Right ventricle myocardium inferior (tissue), 1 donor: ENCODE measurements around the gene SGIP1. TPM values are rescaled to one million over a fixed set of nuclear protein-coding genes. Genes with fewer than 3 reads are reported as not detected.
"Not testable (repeated sequence)": the region's sequence is repeated elsewhere in the genome, so short reads cannot be mapped to it uniquely, and the experiment has no call there.

ENCODE experiments used
- ATAC-seq: fragments of 200-7000 bp; cut with Tn5 transposase; one replicate; pipeline ENCODE4 v1.9.1; 2020; ENCODE audit warnings: mild to moderate bottlenecking, moderate library complexity
- DNase-seq: peaks from one replicate; pipeline ENCODE4 v3.0.0; 2021; ENCODE audit errors: missing footprints
- intact Hi-C: fragments of 100-400 bp; cut with DNase I; formaldehyde crosslinking; loops from one replicate; pipeline ENCODE4 v1.11.0; 2022
- total RNA-seq: library from RNA; stranded (reverse); fragmentation: NEBNext Ultra II Directional; extraction: Animal tissue kit (Norgen Biotek cat#: 25700); gene quantifications from one replicate; pipeline ENCODE4 v1.2.1, GENCODE V29; 2021
- donor health status: DM: no; HTN: yes; CAD: no; lungs with severe emphysema.

SGIP1 gene
- total RNA-seq, 1 donor from 2014 or later, result 3.5 TPM

DNA sequence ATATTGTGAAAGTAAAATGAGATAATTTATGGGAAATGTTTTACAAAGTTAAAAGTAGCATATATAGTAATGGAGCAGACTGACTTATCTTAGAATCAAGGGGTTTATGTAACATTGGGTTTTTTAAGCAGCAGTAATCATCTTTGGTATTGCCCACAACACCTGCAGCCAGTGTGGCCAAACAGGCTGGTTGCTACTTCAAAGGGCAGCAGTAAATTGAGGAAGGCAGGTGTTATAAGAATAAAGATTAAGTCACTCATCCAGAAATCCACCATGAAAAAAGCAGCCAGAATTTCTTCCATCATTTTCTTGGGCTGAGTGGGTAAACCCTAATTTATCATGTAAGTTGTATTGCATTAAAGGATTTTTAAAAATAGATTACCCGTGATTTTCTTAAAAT lies 235.0 kb downstream of the SGIP1 start:
- intact Hi-C loops, result loop anchor here (5.0 kb wide), 3 partner anchors 158 to 443 kb away; no protein-coding TSS in a partner anchor
- DNase-seq, result no peak
- no peak for ATAC-seq

DNA sequence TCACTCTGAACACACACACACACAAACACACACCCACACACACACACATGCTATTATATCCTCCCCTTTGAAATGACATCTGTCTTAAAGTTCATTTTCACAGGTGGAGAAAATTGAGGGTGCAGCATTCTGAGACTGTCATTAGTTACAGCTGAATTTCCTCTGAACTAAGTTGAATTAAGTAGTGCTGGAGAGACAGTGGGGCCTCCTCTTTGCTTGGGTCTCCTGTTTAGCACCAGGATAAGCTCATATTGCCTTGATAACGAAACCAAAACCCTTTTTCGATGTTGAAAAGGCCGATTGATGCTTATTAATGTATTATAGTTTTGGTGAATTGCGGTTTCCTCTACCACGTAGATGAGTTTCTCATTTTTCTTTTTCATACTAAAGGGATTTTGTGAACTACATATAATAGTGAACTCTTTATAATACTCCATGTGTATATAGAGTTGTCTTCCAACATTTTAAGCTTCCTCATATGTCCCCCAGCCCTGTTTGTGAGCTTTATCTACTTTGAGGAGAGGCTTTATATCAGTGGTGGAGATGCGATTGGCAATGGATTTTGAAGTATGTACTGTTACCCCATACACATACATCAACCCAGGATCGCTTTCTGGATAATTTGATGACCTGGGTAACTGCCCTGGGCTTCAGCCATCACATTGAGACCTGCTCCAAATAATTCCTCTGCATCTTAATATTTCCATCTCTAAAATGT lies 235.7 kb downstream of the SGIP1 start:
- no peak for ATAC-seq
- intact Hi-C loops, result loop anchor here (5.0 kb wide), 3 partner anchors 158 to 443 kb away; no protein-coding TSS in a partner anchor
- DNase-seq, result no peak

DNA sequence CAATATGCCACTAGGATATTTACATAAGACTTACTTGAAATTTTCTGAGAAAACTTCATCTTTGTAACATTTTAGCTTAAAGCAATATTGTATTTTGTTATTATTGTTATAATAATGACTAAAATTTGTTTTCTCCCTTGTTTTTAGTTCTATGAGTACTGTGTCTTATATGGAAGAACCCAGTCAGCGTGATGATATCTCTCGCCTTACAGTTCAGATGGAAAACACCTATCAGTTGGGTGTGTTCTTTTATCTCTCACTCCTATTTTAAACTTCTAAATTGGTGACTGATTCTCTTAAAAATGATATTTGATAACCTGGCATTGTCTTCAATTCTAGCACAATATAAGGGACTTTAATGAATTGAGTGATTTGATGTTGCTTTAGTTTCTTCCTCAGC lies 236.3 kb downstream of the SGIP1 start:
- intact Hi-C loops, result no loop called here
- ATAC-seq (no peak), DNase-seq (no peak)

DNA sequence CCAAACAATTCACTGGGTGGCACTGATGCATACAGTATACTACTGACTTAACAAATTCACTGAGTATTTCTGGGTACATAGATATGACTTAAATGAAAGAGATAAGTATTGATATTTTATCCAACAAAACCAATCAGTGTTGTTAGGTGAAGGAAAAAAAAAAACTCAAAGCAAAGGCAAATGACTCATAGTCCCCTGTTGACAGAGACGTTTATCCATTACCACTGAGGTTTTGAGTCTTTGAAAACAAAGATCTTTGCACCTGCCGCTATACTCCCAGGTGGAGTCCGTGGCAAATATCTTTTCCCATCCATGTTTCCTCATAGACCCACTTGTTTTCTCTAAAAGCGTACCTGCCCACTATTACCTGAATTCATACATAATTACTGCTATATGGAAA lies 236.7 kb downstream of the SGIP1 start:
- intact Hi-C loops, result no loop called here
- no peak for ATAC-seq

DNA sequence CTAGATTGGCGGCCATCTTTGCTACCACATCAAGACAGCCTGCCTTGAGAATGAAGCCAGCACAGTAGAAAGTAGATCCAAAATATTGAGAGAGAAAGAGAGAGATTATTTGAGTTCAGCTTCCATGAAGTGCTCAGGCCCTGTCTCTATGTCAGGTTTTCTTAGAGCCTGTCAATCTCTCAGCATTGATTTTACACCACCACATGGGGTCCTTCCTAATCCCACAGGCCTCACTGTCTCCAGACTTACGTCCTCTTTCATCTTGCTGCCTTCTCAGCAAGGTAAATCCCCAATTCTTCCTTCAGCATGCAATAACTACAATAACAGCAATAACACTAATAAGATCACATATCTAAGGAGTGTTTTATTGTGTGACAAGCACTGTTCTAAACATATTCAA lies 239.3 kb downstream of the SGIP1 start:
- intact Hi-C loops, result no loop called here
- DNase-seq (no peak), ATAC-seq (no peak)

More for the DNA sequence above, 236.7 kb downstream of the SGIP1 start:
- DNase-seq, result no peak

DNA sequence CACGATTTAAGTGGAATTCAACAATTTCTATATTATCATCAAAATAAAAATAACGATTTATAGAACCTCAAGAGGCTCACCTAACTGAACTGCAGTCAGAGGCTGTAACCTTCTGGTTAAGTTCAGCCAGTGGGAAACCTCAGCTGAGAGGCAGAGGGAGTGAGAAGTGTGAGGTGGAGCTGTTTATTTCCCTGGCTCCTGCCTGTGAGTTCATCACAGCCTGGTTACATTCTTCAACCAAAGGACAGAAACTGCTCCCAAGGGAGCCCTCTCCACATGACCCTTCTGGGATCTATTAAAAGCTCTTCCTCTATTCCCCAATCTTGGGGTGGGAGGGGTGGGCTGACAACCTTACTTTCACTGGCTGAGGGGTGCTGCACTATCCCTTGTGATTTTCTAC lies 240.5 kb downstream of the SGIP1 start:
- ATAC-seq (no peak), DNase-seq (no peak)
- intact Hi-C loops, result no loop called here

DNA sequence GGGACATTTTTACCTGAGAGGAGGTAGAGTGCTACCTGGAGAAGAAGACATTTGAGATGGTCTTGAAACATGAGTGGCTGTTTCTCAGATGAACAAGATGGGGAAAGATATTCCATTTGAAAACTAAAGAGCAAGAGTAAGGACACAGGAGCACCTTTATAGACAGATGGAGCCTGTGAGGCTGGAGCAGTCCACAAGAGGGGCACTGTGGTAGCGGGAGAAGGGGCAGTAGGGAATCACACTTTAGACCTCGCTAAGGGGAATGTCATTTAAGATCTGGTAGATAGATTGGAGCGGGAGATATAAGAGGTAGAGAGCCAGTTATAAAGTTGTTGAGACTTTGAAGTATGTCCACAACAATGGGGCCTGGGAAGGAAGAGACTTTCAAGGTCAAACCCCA lies 241.7 kb downstream of the SGIP1 start:
- intact Hi-C loops, result no loop called here
- DNase-seq, result no peak
- no peak for ATAC-seq

DNA sequence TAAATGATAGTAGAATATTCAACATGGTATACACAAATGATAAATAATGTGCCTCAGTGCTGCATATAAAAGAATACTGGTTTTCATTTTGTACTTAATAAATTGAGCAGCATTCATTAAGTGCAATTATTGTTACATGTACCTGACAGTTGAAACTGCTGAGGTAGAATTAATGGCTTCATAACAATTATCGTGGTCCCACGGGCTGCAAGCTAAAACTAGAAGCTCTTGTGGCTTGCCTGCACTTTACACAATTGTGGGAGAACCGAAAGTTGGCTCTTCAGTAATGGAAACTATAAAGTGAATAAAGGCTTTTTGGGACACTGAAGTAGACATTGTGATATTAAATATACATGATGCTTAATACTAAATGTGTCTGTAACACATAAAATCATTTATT lies 243.9 kb downstream of the SGIP1 start:
- intact Hi-C loops, result no loop called here
- no peak for DNase-seq
- ATAC-seq, result no peak

DNA sequence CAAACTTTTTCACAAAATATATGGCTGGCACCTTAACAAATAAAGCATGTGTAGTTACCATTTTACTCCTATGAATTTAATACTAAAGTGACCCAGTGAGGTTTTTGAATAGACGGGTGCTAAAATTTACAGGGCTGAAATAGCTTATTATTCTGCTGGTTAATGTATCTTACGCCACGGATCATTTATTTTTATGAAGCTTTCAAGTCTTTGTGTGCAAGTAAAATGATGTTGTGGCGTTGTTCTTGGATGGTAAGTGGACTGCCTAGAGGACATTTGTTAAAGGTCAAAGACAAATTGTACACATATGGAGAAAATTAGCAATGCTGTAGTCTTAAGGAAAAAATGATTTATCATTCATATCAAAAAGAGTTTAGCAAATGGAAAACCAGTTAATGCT lies 244.3 kb downstream of the SGIP1 start:
- no peak for ATAC-seq
- intact Hi-C loops, result no loop called here
- DNase-seq, result no peak

DNA sequence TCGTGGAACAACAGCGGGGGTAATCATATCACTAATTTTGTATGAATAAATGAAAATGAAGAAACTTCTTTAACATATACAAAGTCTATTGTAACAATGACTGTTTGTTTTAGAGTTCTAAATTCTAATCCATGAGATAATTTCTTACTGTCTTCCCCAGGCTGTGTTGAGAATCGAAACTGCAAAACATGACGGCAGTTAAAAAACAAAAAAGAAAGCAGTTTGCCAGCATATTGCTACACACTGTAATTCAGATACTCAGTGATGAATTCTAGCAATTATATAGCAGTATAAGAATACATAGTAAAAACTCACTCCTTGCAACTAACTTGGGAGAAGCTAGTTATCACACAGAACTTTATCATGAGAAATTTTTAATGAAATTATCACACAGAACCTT lies 245.0 kb downstream of the SGIP1 start:
- intact Hi-C loops, result no loop called here

DNA sequence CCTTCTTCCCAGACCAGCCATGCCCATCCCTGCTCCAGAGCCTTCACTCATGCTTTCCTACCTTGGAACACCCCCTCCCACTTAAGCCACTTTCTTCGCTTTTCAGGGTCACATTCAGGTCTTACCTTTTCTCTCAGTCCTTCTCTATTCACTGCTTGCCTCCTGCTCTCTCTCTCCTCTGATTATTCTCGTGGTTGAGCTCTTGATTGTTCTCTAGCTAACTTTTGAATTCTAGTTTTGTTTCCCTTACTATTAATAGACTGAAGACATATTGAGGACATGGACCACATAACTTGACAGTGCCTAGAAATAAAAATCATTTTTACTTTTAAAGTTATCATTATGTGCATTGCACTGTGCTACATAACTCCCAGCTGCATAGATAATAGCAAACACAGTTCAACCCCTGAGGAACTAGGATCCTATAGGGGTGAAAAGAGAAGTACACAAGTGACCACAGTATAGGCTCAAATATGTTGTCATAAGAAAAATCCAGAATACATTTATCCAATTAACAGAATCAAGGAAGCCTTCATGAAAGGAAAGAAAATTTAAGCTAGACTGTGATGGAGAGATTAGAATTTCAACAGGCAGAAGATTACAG lies 245.6 kb downstream of the SGIP1 start:
- DNase-seq (no peak), ATAC-seq (no peak)
- intact Hi-C loops, result no loop called here

More for the DNA sequence above, 245.0 kb downstream of the SGIP1 start:
- ATAC-seq (no peak), DNase-seq (no peak)

DNA sequence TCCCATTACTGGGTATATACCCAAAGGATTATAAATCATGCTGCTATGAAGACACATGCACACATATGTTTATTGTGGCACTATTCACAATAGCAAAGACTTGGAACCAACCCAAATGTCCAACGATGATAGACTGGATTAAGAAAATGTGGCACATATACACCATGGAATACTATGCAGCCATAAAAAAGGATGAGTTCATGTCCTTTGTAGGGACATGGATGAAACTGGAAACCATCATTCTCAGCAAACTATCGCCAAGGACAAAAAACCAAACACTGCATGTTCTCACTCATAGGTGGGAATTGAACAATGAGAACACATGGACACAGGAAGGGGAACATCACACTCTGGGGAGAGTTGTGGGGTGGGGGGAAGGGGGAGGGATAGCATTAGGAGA lies 251.8 kb downstream of the SGIP1 start:
- intact Hi-C loops, DNase-seq, ATAC-seq: not testable (repeated sequence)

DNA sequence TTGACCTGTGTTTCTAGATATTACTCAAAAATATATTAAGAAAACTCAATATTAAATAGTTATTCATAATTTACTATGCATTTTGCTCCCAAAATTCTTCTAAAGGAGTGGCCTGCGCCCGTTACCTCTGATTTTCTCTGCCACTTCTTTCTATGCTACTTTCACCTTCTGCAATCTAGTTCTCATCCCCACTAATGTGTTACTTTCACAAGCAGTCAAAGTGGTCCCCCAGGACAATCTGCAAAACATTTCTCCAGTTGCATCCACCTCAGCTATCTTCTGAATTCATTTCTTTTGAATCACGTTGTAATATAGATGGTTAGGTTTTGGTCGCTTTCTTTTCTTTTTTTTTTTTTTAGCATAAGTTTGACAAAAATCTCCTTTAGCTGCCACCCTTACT lies 253.7 kb downstream of the SGIP1 start:
- DNase-seq (no peak), ATAC-seq (no peak)
- intact Hi-C loops, result no loop called here

DNA sequence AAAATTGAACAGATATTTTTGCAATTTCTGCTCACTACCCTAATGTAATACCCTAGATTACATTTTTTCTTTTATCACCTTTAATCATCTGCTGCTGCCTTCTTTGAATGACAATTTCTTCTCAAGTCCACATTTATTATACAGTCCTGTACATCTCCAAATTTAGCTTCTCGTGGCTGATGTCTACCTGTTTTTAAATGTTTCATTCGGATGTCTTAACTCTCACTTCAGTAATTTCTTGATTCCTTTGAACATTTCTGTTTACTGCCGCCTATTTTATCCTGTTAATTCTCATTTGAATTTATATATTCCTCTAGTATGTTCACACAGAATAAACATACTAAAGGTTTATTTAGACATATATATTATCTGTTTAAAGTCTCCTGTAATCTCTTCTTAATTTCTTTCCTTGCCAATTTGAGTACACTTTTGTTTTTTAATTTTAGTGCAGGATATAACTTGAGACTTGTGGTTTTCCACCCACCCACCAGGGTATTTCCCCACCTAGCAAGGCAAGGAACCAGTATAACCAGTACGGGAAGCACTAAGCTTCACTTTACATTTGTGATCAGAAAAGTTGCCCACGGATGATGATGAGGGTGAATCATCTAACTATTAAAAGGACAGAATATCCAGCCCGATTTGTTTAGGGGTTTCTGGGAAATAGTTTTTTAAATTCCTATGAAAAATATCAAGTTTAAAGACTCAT lies 254.4 kb downstream of the SGIP1 start:
- intact Hi-C loops, result no loop called here
- DNase-seq (no peak), ATAC-seq (no peak)

DNA sequence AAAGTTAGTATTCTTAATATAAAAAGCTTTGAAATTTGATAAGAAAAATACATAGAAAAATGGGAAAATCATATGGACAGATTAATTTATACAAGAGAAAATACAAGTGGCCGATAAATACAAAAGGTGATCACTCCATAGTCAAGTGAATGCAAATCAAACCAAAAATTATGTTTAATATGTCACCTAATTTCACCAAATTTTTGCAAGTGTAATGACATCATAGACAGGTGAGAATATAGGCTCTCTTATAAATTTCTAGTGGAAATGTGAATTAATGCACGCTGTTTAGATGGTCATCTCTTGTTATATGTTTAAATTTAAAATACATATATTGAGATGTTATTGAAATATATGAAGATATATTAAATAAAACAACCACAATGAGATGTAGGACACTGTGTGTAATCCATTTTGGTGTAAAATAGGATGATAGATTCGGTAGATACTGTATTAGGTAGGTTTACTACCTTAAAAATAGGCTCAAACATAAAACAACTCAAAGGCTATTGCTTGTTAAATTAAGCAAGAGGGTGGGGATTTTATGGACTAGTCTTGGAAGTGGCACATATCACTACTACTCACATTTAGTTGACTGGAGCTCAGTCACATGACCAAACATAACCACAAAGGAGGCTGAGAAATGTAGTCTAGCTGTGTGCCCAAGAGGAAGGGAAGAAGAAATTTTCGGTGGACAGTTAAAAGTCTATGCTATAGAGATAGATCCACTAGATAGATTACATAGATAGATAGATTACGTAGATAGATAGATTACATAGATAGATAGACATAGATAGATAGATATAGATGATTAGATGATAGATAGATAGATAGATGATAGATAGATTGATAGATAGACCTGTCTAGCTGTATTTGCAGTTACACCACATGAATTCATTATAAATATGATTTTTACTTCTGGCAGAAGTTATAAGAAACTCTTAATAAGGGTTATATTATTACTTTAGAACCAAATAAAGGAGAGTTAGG lies 258.0 kb downstream of the SGIP1 start:
- intact Hi-C loops, result no loop called here

DNA sequence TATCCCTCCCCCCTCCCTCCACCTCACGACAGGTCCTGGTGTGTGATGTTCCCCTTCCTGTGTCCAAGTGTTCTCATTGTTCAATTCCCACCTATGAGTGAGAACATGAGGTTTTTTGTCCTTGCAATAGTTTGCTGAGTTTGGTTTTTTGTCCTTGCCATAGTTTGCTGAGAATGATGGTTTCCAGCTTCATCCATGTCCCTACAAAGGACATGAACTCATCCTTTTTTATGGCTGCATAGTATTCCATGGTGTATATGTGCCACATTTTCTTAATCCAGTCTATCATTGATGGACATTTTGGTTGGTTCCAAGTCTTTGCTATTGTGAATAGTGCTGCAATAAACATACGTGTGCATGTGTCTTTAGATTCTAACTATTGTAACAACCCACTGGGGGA lies 261.9 kb downstream of the SGIP1 start:
- DNase-seq, intact Hi-C loops, ATAC-seq: not testable (repeated sequence)

More for the DNA sequence above, 258.0 kb downstream of the SGIP1 start:
- ATAC-seq (no peak), DNase-seq (no peak)
